HG02610 (cell line): Measurements from ENCODE around the gene RTL1.

Source experiments
- ATAC-seq: cut with Tn5 transposase; IDR thresholded peaks from one replicate; pipeline ENCODE4 v1.9.1; 2021; ENCODE audit warnings: mild to moderate bottlenecking, moderate library complexity; ENCODE audit not compliant: unreplicated experiment

RTL1 gene

DNA sequence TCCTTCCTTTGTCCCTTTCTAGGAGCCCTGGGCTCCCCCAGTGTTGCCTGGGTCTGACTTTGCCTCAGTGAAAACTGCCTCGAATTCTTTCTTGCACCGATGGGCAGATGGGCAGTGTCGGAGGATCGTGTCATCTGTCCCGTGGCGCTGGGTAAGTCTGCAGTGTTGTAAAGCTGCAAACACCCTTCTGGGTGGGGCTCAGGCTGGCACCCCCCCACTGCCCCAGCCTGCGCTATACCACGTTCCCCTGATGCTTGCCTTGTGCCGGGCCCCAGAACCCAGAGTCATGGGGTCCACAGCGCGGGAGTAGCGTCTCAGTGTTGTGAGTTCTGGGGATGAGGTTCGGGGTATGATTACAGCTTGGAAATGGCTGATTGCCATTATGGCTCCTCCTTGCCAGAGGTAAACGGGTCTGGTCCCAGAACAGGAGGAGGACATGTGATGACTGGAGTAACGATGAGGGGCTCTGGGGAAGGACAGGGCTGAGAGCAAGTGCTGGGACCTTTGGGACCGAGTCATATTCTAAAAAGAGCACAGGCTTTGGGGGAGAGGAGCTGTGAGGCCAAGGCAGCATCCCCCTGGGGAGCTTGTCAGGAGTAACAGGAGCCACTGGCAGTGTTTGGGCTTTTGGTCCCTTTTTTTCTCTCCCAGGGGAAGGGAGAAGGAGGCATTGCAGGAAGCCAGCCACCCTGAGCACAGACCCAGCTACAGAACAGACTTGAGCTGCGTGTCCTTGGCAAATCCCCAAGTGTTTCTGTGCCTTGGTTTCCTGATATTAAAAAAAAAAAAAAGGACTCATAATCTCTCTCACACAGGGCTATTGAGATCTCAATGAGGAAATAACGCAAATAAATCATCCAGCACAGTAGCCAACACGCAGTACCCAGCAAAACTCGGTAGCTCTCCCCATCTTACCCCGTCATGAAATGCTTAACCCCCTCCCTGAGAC lies 4.3 kb downstream of the RTL1 start:
- ATAC-seq = no peak

DNA sequence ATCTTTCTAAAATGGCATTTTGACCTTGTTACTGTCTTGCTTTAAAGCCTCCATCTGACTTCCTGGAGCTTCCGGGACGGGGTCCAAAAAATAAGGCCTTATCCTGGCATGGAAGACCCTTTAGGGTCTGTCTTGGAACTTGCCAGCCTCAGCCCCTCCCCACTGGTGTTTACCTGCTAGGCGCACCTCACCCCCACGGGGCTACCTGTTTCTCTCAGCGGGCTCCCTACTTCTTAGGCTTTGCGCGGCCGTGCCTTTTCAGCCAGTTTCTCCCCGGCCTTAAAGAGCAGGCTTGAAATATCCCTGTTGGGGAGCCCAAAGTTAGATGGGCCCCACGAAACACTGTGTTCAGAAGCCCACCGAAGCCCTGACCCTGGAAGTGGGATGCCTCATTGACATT lies 5.1 kb downstream of the RTL1 start:
- no peak for ATAC-seq

DNA sequence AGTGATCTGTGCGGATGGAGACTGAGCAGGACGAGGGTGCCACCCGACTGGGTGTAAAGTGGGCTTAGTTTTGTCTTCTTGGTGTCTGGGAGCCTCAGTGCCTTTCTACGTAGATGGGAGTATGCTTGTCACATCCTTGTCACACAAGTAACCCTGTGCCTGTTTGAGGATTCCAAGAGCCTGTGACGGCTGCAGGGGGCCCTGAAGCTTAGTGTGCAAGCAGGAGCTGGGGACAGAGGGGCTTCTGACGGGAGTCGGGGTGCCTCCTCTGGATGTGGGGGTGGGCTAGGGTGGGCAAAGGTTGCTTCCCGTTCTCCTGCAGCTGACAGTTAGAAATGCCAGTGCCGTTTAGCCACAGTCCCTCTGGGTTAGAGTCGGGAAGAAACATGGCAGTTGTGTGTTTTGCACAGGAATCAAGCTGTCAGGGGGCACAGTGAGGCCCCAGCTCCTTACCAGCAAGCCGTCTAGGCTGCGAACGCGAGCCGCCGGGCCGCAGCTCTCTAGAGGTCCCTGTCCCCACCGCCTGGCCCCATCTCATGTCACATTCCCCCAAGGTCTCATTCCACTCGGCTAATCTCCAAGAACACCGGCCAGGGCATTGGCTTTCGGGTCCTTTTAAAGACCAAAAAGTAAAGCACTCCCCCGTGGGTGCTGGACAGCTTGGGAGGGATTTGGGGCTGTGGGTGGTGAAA lies 7.0 kb downstream of the RTL1 start:
- ATAC-seq = no peak

DNA sequence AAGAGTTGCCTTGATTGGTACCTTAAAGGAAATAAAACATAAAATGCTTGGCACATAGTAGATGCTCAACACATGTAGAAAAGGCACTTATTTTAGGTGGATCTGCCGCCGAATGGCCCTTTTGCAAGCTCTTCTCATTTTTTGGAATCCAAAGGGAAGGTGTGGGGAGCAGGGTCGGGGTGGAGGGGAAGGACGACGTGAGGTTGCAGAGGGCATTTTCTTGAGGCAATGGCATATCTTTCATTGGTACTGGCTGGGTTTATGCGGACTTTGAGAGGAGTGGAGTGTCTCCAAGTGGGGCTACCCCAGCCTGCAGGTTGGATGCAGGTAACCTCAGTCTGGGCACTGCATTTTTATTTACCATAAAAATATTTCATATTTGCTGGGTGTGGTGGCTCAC lies 8.1 kb downstream of the RTL1 start:
- no peak for ATAC-seq

DNA sequence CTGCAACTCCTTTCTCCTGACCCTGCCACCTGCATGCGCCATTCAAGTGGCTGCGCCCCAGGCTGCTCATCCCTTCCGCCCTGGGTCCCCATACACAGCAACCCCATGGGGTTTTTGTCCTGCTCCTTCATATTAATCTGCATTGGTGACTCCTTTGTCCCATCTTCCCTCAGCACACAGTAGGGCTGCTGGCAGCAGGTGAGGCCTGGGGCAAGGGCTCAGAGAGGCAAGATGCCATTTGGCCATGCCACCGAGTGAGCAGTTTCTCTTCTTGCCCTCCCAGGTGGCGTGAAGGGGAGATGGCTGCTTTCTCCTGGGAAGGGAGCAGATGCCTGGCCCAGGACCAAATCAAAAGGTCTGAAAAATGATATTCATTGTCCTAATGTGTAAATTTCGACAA lies 9.1 kb downstream of the RTL1 start:
- ATAC-seq = no peak

DNA sequence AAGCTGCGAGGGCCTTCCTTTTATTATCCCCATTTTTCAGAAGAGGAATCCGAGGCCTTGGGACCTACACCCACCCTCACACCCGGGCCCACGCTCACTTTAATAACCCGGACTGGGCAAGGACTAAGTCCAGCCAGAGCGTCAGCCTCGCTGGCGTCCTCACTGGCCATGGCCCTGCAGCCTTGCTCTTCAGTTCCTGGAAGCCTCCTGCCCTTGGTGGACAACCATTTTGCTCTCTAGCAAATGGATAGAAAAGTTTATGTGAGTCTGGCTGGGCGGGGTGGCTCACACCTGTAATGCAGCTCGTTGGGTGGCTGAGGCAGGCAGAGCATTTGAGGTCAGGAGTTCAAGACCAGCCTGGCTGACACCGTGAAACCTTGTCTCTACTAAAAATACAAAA lies 9.8 kb downstream of the RTL1 start:
- ATAC-seq = no peak

DNA sequence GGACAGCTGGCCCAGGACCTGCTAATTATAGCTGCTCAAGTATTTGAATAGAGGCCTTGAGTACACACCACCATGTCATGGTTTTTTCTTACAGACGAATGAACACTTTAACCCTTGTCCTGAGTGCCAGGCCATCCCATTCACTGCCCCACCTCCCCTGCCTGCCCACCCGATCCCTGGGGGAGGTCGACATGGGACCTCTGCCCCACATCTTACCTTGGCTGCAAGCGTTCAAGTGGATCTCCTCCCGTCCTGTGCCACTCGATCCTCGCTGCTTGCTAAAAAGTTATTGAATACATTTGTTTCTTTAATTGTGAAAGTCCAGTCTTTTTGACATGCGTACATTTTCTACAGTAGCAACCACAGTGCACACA lies 10.3 kb downstream of the RTL1 start:
- no peak for ATAC-seq

DNA sequence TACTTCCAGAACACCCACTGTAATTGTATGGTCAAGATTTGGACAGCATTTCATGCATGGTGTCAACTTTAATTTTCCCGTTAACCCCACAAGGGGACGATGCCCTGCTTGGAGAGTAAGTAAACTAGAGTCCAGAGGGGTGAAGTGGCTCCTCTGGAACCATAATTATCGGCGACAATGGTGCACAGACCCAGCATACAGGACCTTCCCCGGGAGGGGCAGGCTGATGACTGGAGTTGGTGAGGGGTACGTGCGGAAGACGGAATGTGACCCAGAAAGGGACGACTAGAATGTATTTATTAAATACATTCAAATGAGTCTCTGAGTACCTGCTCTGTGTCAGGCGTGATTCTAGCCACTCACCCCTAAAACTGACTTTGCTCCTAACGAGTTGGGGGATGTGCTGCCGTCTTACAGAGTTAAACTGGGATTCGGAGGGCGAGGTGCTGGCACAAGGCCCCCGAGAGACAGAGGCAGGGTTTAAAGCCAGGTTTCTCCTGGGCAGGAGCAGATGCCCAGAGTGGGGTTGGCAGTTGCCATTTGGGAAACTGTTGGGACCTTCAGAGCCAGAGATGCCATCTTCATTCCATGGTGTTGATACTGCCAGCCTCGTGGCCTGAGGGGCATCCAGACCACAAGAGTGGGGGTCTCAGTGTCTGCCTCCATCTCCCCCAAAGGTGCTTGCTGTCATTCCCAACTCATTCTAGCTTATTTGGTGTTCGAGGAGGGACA lies 10.9 kb downstream of the RTL1 start:
- ATAC-seq = no peak

DNA sequence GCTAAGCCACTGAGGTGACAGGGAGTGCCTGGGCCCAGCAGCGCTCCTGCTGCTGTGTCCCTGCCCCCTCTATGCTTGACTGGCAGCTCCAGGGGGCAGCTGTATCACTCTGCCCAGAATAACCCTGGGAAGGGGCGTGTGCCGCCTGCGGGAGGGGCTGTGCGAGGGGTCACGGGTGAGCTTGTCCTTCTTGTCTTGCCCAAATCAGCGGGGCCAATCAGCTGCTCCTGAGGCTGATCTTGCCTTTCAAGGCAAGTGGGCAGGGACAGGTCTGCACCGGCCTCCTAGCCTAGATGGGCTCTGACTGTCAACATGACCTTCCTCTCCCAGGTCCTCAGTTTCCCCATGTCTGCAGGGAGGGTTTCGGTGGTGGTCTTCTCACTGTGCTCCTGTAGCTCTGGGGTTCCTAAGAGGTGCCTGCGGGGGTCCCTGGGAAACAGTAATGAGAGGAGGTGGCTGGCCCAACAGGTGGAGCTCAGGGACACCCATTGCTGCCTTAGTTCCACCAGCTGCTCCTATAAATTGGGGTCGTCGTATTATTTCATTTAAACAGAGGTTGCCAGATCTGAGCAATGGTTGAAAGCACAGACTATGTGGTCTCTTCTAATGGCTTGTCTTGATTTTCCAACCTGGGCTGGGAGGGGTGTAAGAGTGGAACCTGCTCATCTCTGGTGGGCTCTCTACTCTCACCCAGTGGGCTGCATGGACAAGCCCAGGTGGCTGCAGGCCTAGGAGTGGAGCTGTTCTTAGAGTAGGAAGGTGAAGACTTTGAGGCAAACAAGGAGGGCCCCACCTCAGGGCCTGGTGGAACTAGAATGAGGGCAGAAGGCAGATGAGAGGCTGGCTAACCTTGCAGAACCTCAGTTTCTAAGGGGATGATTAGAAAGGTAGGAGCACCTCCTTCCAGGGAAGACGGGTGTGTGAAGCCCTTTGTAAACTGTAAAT lies 11.7 kb downstream of the RTL1 start:
- no peak for ATAC-seq

DNA sequence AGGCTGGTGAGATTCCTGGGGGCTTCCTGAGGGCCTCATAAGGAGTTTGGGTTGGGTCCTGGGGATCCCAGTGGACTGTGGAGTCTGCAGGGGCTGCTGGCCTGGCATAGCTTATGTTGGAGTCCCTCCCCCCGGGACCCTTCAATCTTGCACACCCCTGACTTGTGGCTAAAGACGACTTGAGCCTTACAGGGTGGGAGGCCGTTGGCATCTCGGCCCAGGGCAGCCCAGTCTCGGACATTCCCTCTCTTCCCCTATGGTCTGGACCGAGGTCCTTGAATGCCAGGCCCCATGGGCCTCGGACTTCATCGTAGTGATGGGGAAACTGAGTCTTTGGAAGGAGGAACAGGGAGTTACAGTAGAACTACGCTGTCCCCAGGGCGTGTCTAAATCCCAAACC lies 12.5 kb downstream of the RTL1 start:
- no peak for ATAC-seq

DNA sequence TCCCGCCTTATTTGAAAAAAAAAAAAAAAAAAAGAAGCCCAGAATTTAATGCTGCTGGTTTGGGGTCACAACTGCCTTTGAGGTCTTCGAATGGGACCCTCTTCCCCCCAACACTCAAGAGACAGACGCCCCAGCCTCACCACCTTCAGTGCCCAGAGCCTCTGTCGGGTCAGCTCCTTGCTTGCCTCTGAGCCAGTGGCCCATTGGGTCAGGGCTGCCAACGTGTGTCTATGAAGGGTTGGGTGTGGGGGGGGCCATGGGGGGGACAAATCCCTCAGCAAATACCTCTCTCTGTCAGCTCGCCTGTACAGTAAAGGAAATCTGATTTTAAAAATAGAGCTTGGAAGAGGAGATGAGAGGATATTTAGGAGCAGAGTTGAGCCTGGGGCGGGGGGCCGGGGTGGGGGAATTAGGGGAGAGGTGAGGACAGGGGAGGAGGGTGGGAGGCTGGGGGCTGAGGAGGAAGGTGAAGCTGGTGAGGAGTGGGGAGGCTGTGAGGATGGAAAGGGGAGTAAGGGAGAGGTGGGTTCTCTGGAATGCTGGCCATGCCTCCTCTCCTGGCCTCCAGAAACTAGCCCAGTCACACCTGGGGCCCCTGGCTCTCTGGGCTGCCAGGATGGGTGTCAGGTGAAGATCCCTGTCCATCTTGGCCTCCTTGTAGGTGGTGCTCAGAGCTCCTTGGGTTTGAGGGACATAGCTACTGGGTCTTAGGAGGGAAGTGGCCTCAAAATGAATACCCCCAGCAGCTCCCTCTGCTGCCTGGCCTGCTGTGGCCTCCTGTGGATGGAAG lies 13.3 kb downstream of the RTL1 start:
- no peak for ATAC-seq

DNA sequence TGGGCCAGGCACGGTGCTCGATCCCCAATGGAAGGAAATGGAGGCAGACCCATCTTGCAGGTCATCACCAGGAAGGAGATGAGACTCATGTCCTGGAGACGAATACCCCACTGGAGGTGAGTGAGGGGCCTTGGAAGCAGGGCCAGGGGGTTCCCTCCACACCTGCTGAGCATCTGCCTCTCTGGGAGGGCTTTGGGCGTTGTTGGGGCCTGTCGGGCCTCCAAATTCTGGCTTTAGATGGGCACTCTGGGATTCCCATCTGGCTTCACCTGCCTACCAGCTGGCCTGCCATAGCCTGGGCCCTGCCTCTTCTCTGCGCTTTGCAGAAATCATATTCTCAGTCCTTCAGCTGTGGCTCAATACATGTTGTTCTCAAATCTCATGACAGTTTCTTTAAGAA lies 13.9 kb downstream of the RTL1 start:
- ATAC-seq = no peak

DNA sequence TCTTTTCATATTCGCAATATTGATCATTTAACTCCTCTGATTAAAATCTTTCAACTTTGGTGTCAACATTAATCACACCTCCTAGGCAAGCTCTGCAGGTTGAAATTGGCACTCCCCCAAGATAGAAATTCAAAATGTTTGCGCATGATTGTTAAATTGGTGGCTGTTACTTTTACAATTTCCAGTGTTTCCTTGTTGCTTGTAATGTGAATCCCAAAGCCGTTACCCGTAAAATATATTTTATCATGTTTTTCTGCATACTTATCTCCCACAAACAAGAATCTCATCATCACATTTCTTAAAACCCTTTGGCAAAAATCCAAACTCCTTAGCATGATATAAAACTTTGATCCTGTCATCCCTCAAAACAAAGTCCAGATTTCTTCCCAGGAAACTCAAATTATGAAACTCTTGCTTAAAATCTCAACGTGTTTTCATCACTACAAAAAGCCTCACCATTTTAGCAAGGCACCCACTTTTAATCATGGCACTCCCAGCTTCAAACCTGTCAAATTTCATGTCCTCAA lies 14.7 kb downstream of the RTL1 start:
- ATAC-seq = no peak

DNA sequence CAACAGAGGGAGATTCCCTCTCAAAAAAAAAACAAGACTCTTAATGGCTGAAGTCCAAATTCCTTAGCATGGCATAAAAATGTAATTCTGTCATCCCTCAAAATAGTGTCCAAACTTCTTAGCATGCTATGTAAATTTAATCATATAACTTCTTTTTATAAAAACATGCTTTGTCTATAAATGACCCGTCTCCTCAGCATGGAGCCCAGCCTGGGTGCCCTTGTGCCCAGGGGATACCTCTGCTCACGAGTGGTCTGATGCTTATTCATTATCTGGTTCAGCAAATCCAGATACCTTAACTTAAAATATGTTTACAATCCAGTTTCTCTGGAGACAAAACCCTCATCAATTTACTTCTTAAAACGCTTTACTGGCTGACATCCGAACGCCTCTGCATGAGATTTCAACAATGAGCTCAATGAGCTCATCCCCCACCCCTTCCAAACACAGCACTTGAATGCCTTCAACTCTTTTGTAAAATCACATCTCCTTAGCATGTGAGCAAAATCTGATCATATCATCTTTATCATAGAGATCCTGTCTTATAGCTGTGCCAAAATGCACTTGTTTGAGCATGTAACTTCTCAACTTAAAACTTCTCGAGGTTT lies 15.7 kb downstream of the RTL1 start:
- no peak for ATAC-seq

DNA sequence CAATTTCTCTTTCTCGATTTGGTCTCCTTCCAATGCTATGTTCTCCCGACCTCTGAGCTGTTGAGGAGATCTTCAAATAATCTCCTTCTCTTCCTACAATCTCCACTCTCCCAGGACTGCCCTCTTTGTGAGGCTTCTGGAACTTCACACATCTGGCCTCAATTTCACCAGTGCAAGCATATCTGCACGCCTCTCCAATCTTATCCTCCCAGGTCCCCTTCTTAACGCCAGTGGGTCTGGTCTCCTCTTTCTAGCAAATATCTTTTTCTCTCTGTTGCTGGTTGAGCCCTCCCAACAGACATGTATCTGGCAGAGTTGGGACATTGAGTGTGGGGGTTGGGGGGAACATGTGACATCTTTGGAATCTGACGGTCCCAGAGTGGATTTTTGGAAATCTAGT lies 17.9 kb downstream of the RTL1 start:
- no peak for ATAC-seq

DNA sequence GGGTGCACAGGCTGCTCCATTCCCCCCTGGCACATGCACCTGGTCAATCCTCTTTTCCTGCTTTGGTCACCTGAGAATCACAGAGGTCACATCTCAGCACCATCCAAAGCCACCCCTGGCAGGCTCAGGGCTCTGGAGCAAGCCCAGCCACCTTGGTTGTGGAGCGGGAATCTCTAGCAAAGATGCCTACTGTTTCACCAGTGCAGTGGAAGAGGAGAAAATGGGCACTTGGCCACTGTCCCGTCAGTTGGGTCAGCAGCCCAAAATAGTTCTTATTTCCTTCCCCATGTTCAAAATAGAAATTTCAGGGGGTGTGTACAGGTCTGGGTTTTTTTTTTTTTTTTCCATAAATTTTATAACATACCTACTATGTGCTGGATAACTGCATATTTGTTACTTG lies 18.3 kb downstream of the RTL1 start:
- no peak for ATAC-seq

DNA sequence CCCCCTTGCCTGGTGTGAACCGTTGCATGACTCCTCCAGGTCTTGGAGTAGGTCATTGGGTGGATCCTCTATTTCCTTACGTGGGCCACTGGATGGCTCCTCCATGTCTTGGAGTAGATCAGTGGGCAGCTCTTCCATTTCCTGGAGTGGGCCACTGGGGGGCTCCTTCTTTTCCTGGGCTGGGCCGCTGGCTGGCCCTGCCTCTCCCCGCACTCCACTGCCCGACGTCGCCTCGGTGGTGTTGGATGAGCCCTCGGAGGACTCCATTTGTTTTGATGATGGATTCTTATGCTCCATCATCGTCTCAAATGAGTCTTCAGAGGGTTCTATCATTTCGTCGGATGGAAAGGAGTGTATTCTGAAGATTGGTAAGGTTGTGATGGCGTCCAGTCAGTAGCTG lies 19.1 kb downstream of the RTL1 start:
- ATAC-seq = no peak

DNA sequence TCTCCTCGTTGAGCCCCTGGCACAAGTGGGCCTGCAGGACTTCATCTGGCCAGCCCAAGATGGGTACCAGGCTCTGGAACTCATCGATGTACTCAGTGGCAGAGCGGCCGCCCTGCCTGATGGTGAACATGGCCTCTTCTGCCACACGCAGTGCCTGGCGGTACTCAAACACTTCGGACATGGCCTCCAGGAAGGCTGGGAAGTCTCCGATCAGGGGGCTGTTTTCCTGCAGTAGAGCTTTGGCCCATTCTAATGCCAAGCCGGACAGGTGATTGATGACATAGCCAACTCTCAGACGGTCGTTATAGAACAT lies 19.8 kb downstream of the RTL1 start:
- no peak for ATAC-seq

DNA sequence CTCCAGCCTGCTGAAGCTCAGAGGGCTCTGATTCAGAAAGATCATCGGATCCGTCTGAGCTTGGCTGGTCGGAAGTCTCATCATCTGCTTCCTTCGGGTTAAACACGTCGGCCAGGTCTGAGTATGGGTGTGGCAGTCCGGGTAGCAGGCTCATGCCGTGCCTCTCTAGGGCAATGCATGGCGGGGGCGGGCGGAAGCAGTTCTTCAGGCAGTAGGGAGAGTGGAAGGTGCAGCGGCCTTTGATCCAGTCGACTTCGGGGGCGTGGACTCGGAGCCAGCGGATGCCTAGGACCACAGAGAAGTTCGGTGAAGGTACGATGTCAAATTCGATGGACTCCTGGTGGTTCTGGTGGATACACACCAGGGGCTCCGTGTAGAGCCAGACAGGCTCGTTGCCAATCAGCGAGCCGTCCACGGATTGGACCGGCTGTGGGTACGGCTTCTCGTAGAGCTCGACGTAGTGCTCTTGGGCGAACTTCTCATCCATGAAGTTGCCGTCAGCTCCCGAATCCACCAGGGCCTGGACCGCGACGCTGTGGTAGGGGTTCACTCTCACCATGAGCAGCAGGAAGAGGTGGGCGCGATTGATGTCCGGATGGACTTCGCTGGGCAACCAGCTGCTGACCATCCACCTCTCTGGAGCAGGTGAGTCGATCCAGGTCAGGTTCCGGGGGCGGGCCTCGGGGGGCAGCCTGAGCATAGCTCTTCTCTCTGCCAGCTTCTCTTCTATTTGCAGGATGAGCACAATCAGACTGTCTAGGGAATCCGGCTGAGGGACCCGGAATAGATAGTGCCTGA lies 20.3 kb downstream of the RTL1 start:
- ATAC-seq = no peak
